Fibroblast of lung (primary cell): ENCODE data around the gene PDE4D.

Experiments used
- EZH2 ChIP-seq: IDR thresholded peaks from 2 replicates; pipeline ENCODE4 v1.5.1; 2012; ENCODE audit warnings: low read length, control low read depth, mild to moderate bottlenecking; ENCODE audit errors: missing control alignments
- TF ChIP-seq, protein P1 (sequence below), 2 donors: IDR thresholded peaks in 1 of 2; conservative IDR thresholded peaks in 1 of 2; 1 replicate in 1 of 2; 2 replicates in 1 of 2; pipeline ENCODE4 v1.5.1; 2011 to 2012; ENCODE audit warnings: low read length in 2 of 2, control low read depth in 1 of 2, inconsistent platforms in 1 of 2, low read depth in 1 of 2, mild to moderate bottlenecking in 1 of 2

DNA sequence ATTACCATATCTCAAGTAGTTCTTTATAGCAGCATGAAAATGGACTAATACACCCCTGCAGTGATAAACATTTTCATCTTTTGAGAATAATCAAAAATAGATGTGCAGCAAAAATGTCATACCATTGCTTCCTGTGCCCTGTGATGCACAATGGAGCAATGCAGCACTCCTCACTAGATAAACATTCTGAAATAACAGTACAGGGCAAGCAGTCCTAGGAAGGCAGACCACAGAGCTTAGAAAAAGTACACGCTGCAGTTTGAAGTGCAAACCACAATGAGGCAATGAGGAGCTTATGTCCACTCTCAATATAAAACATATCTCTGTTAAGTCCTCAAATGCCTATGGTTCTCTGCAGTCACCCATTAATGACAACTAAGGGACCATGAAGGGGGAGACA is 367.6 kb downstream of the PDE4D start:
- TF ChIP-seq, protein P1, sequence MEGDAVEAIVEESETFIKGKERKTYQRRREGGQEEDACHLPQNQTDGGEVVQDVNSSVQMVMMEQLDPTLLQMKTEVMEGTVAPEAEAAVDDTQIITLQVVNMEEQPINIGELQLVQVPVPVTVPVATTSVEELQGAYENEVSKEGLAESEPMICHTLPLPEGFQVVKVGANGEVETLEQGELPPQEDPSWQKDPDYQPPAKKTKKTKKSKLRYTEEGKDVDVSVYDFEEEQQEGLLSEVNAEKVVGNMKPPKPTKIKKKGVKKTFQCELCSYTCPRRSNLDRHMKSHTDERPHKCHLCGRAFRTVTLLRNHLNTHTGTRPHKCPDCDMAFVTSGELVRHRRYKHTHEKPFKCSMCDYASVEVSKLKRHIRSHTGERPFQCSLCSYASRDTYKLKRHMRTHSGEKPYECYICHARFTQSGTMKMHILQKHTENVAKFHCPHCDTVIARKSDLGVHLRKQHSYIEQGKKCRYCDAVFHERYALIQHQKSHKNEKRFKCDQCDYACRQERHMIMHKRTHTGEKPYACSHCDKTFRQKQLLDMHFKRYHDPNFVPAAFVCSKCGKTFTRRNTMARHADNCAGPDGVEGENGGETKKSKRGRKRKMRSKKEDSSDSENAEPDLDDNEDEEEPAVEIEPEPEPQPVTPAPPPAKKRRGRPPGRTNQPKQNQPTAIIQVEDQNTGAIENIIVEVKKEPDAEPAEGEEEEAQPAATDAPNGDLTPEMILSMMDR (conservative IDR thresholded peaks at IDR 0.05 in 1 of 2, IDR thresholded peaks at IDR 0.05 in 1 of 2; ENCODE audit: low read depth in 1 of 2, low read length in 2 of 2), result peak in 1 of 2 donors; percentile 40
- no peak for TF ChIP-seq EZH2
